Astrocyte of the hippocampus (primary cell): ENCODE measurements around the gene FAM13A.

ENCODE experiments used
- DNase-seq: peaks from one replicate; pipeline ENCODE4 v3.0.0; 2011; ENCODE audit warnings: low read depth, low spot score

Gene FAM13A

DNA sequence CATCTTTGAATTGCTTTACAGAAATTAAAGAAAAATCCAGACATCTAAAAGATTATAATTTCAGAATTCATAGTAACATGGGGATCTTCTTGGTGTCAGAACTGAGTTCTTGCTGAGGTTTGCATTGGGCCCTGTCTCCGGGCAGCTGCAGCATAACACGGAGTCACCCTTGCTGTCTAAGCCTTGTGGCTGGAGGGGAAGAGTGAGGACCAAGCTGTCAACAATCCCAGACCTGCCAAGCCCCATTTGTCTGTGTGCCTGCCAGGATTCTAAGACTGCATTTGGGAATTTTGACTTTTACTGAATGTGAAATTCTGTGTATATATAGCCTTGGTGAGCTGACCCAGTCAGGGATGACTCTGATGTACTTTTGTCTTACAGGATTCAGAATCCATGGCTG is 334.2 kb downstream of the FAM13A start:
- no peak for DNase-seq

- no peak for DNase-seq
Measured at GRCh38 chr4:88722276-88722780, 334.7 kb downstream of the FAM13A start.

DNA sequence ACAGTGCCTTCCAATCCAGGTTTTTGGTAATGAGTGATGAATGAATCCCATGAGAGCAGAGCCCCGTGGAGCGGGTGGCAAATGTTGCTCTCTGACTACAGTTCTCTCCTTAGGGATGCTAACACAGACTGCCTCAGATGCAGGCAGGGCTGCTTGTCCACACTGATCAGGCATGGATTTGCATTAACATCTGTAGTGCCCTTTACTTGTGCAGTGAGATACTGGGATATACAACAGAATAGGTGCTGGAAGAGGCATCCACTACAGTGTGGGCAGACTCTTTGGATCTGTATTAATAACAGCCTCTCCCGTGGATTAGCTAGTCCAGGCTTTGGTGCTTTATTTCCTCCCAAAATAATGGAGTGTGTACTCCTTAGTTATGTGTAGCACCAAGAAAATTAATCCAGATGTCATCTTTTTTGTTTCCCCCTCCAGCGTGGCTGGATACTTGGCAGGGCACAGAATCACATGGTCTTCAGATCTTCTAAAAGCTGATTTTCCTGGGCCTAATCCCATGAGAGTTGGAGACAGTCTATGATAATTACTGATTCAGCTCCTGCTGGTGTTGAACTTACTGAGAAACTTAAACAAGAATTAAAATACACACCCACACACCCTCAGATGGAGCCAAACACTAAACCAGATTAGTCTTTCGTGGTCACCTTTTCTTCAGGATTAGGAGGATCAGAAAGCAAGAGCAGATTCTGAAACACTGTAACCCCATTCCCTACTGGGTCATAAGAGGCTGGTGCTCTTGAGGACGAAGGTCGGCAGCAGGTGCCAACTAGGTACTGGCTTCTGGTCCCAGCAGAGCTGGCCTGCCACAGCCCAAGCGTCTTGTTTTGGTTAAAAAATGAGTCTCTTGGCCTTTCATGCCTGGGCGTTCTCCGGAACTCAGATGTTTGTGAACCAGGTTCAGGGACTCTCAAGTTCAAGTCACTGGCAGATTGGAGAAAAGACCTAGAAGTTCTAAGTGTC is 336.2 kb downstream of the FAM13A start:
- no peak for DNase-seq

- no peak for DNase-seq
Measured at GRCh38 chr4:88719381-88719780, 337.6 kb downstream of the FAM13A start.

GRCh38 chr4:88718098-88718497 is 338.9 kb downstream of the FAM13A start:
- no peak for DNase-seq

DNA sequence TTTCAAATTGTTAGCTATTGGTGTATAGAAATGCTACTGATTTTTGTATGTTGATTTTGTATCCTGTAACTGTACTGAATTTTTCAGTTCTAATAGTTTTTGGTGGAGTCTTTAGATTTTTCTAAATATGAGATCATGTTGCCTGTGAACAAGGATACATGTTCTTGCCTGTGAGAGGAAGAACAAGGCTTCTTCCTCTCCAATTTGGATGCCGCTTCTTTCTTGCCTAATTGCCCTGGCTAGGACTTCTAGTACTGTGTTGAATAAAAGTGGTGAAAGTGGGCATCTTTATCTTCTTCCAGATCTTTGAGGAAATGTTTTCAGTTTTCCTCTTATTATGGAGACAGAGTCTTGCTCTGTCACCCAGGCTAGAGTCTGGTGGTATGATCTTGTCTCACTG is 343.2 kb downstream of the FAM13A start:
- DNase-seq = no peak

GRCh38 chr4:88709989-88710388 is 347.0 kb downstream of the FAM13A start:
- DNase-seq = no peak

DNA sequence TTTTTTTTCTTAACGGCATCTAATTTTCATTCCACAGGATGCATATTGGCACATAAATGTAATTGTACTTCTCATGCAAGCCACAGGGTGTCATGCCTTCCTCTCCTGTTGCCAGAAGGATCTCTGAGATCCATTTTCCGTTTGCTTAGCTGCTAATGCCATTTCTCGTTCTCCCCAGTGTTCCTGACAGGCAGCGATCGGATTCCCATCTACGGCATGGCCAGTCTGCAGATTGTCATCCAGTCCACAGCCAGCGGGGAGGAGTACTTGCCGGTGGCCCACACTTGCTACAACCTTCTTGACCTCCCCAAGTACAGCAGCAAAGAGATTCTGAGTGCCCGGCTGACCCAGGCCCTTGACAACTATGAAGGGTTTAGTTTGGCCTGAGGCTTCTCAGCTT is 350.4 kb downstream of the FAM13A start:
- peak; percentile 79 for DNase-seq

DNA sequence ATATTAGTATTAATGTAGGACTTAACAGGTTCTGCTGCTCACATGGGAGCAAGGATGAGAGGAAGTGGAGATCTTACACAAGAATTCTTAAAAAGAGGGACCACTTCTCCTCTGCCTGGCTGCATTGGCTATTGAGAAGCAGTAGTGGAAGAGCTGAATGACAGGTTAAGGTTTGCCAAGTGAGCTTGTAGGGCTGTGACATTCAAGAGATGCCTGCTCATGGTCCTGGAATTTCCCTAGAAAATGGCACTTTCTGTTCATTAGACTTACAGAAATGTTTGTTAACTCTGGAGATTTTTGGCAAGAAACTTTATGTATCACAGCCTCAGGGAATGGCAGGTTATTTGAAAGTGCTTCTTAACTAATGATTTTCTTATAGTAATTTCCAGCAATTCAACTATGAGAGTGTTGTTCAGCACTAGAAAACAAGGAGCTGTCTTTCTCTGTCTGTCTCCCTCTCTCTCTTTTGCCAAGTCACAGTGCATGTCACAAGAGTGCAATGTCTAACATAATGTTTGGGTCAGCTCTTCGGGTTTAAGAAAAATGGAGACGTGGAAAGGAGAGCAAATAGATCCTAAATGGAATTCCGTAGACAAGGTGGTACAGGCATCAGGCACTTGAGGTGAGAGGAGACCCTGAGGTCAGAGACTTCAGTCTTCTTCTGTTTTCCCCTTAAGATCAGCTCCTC is 351.0 kb downstream of the FAM13A start:
- DNase-seq = peak; percentile 83

DNA sequence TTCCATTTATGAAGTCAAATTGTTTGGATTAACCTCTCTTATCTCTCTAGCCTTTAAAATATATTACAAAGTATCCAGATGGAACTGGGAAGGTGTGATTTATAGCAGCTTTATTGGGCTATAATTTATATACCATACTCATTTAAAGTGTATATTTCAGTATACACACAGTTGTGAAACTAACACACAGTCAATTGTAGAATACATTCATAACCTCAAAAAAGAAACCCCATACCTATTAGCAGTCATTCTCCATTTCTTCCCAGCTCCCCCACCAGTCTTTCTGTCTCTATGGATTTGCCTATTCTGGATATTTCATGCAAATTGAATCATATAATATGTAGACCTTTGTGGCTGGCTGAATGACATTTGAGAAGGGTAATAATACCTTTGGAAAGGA is 351.8 kb downstream of the FAM13A start:
- no peak for DNase-seq

- DNase-seq = no peak
Measured at GRCh38 chr4:88702782-88703181, 354.2 kb downstream of the FAM13A start.

GRCh38 chr4:88698519-88698918 is 358.5 kb downstream of the FAM13A start:
- DNase-seq = no peak

- peak; percentile 81 for DNase-seq
Measured at GRCh38 chr4:88697588-88698329, 359.2 kb downstream of the FAM13A start, which contains the start of gene NAP1L5. Gene NAP1L5 (minus strand): TSS chr4:88697829. CDS start chr4:88697754, 75 bp downstream.

DNA sequence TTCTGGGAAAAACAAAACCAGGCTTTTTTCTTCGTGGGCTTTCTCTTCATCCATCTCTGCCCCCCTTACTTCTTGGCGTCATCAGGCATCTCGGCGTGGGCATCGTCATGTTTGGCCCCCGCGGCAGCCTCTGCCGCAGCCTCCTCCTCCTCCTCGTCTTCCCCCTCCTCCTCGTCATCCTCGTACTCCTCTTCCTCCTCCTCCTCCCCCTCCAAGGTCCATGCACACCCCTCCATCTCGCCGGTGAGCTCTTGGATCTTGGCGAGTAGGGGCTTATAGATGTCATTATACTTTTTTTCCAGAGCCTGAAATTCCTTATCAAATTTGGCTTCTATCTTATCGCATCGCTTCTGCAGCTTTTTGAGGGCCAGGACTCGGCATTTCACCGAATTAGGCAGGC is 359.8 kb downstream of the FAM13A start:
- peak; percentile 31 for DNase-seq

- no peak for DNase-seq
Measured at GRCh38 chr4:88696630-88697029, 360.4 kb downstream of the FAM13A start.

- DNase-seq = no peak
Measured at GRCh38 chr4:88693792-88694191, 363.2 kb downstream of the FAM13A start.

DNA sequence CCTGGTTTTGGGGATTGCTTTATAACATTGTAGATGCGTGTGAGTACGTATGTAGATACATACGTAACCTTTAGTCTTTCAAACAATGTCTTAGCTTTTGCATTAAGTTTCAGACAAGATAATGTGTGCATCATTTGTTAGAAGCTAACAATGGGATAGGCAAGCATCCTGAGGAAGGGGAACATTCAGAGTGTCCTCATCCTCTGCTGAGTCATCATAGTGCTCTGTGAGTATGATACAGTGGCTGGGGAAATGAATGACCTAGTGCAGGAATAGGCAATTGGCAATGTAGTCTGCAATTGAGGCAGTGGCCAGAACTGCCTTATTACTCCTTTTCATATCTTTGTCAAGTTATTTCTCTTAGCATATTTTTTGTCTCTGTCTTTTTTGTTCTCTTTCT is 366.6 kb downstream of the FAM13A start:
- DNase-seq = no peak

GRCh38 chr4:88681209-88681608 is 375.8 kb downstream of the FAM13A start:
- DNase-seq = no peak
